CD4-positive, alpha-beta T cell (primary cell): ENCODE results near the gene SLC9A4. TPM values are rescaled to one million over a fixed set of nuclear protein-coding genes. Genes with fewer than 3 reads are reported as not detected.

Source experiments
- ATAC-seq: fragments of 200-7000 bp; cut with Tn5 transposase; one replicate; pipeline ENCODE4 v1.10.0; 2022; ENCODE audit warnings: mild to moderate bottlenecking; ENCODE audit not compliant: poor library complexity
- CTCF ChIA-PET: fragments of 350-600 bp; sonication (Branson Sonifier 250); formaldehyde crosslinking; loops from one replicate; lab custom pipeline; 2021; ENCODE audit warnings: antibody characterized with exemption, inconsistent platforms; lab: Charles Lee
- POLR2A ChIA-PET: fragments of 350-600 bp; sonication (Branson Sonifier 250); formaldehyde crosslinking; loops from one replicate; lab custom pipeline; 2021; ENCODE audit warnings: antibody characterized with exemption, inconsistent platforms; lab: Charles Lee
- DNase-seq, 14 experiments: peaks; one replicate each; pipeline ENCODE4 v3.0.0-alpha.2; 2013 to 2020; ENCODE audit warnings: mixed read lengths in 2 of 14
- H3K27ac ChIP-seq, 2 donors: one replicate each; pipeline versions ENCODE4 v1.5.1 to v1.7.0; 2013; ENCODE audit warnings: low read length in 2 of 2, low read depth in 1 of 2, mild to moderate bottlenecking in 1 of 2
- H3K27me3 ChIP-seq, 2 experiments: 1 replicate in 1 of 2; 2 replicates in 1 of 2; pipeline versions ENCODE4 v1.6.1 to v1.7.0; 2013; ENCODE audit warnings: low read length in 2 of 2, control low read depth in 1 of 2, mild to moderate bottlenecking in 1 of 2, moderate library complexity in 1 of 2; ENCODE audit not compliant: insufficient read depth in 2 of 2, control insufficient read depth in 1 of 2
- H3K36me3 ChIP-seq: one replicate; pipeline ENCODE4 v1.6.1; 2013; ENCODE audit warnings: low read length, control low read depth; ENCODE audit not compliant: insufficient read depth
- H3K4me1 ChIP-seq: one replicate; pipeline ENCODE4 v1.6.1; 2013; ENCODE audit warnings: low read length, control low read depth; ENCODE audit not compliant: insufficient read depth
- H3K4me3 ChIP-seq: one replicate; pipeline ENCODE4 v1.5.1; 2013; ENCODE audit warnings: mild to moderate bottlenecking, low read length, moderate library complexity
- H3K9me3 ChIP-seq, 2 experiments: 1 replicate in 1 of 2; 2 replicates in 1 of 2; pipeline versions ENCODE4 v1.6.1 to v1.7.0; 2013; ENCODE audit warnings: low read length in 2 of 2, mild to moderate bottlenecking in 2 of 2, control low read depth in 1 of 2, moderate library complexity in 1 of 2; ENCODE audit not compliant: control insufficient read depth in 1 of 2, insufficient read depth in 1 of 2
- H3K27ac Mint-ChIP-seq: one replicate; pipeline ENCODE4 v1.8.0; 2020; ENCODE audit warnings: mixed read lengths
- H3K27me3 Mint-ChIP-seq: one replicate; pipeline ENCODE4 v1.8.0; 2021; ENCODE audit warnings: mixed read lengths
- H3K36me3 Mint-ChIP-seq: one replicate; pipeline ENCODE4 v1.8.0; 2021; ENCODE audit warnings: low read depth, mixed read lengths
- H3K4me1 Mint-ChIP-seq: one replicate; pipeline ENCODE4 v1.8.0; 2021; ENCODE audit warnings: low read depth, mixed read lengths
- H3K4me3 Mint-ChIP-seq: one replicate; pipeline ENCODE4 v1.8.0; 2020; ENCODE audit warnings: mild to moderate bottlenecking, mixed read lengths
- H3K9me3 Mint-ChIP-seq: one replicate; pipeline ENCODE4 v1.8.0; 2020; ENCODE audit warnings: mixed read lengths
- intact Hi-C, 2 experiments: fragments of 100-400 bp; cut with DNase I in 1 of 2; cut with micrococcal nuclease in 1 of 2; formaldehyde crosslinking; loops; one replicate each; pipeline versions ENCODE4 v1.15.1 to v1.9.0; 2023 to 2025; cut with DNase I, micrococcal nuclease
- total RNA-seq, 174 experiments: library from RNA in 2 of 174; stranded (reverse) in 2 of 174; gene quantifications; one replicate each; pipeline ENCODE4 v1.2.3 and lab custom pipeline; 2021 to 2026
- TF ChIP-seq, protein P1 (sequence below): fragments of 200-600 bp; IDR thresholded peaks from one replicate; pipeline ENCODE4 v1.8.0; 2022; ENCODE audit warnings: antibody characterized with exemption, mild to moderate bottlenecking

SLC9A4 gene
- total RNA-seq, 2 experiments from 2014 or later = not detected

DNA sequence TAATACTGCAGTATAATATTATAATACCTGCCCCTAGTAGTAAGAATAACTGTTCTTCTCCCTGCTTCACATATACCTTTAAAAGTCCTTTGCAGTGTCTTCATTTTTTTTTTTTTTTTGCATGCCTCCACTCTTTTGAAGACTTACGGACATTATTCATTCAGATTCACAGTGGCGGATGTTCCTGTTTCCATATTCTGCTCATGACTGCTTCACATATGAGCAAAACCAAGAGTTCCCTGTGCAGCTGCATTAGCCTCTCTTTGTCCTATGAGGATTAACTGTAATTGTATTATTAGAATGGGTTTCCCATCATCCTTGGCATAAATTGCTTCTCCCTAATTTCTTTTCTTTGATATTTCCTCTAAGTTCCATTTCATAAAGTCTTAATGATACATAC is 37.3 kb upstream of the SLC9A4 start:
- H3K27ac ChIP-seq = no peak overlapping the region

DNA sequence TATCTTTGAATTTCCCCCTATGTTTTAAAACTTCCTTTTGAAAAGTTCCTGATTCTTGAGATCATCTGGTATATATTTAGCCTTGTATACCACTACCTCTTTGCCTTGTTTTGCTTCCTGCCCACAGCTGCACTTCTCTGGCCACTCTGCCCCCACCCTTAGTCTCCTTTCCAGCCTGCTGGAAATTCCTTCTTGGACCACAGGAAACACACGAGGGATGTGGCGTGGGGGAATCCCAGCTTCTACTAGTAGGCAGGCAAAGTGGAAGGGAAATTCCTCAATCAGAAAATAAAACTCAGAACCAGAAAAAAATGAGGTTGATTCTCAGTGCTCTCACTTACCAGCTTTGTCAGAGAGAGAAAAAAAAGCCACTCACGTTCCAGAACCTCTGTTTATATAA is 36.7 kb upstream of the SLC9A4 start:
- H3K9me3 Mint-ChIP-seq = no peaks in the 10 kb centered on the region
- Histone ChIP-seq H3K4me1 (peaks cover 11% of the 10 kb centered on the region), H3K27me3 (no peaks in the 10 kb centered on the region), H3K4me3 (no peak overlapping the region), H3K27ac (no peak overlapping the region), H3K9me3 (no peaks in the 10 kb centered on the region), H3K36me3 (no peaks in the 10 kb centered on the region)
- H3K36me3 Mint-ChIP-seq = no peaks in the 10 kb centered on the region
- no peaks in the 10 kb centered on the region for H3K27me3 Mint-ChIP-seq
- TF ChIP-seq, protein P1, sequence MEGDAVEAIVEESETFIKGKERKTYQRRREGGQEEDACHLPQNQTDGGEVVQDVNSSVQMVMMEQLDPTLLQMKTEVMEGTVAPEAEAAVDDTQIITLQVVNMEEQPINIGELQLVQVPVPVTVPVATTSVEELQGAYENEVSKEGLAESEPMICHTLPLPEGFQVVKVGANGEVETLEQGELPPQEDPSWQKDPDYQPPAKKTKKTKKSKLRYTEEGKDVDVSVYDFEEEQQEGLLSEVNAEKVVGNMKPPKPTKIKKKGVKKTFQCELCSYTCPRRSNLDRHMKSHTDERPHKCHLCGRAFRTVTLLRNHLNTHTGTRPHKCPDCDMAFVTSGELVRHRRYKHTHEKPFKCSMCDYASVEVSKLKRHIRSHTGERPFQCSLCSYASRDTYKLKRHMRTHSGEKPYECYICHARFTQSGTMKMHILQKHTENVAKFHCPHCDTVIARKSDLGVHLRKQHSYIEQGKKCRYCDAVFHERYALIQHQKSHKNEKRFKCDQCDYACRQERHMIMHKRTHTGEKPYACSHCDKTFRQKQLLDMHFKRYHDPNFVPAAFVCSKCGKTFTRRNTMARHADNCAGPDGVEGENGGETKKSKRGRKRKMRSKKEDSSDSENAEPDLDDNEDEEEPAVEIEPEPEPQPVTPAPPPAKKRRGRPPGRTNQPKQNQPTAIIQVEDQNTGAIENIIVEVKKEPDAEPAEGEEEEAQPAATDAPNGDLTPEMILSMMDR = no peak
- ChIA-PET CTCF (interaction anchor here (1.1 kb wide), 1 partner anchor 10 kb away, joined by 3 read pairs; no protein-coding TSS in a partner anchor), POLR2A (no interaction called here)
- peaks cover 15% of the 10 kb centered on the region for H3K4me1 Mint-ChIP-seq
- ATAC-seq (no peak), DNase-seq (peak in 2 of 14 experiments; percentile 54 to 67)
- no peak overlapping the region for H3K4me3 Mint-ChIP-seq
- intact Hi-C loops = no loop called here
- no peak overlapping the region for H3K27ac Mint-ChIP-seq

More for the DNA sequence above, 37.3 kb upstream of the SLC9A4 start:
- intact Hi-C loops = no loop called here
- ATAC-seq (no peak), DNase-seq (no peak)
- ChIA-PET POLR2A (no interaction called here), CTCF (no interaction called here)
- H3K36me3 Mint-ChIP-seq = no peaks in the 10 kb centered on the region
- H3K4me3 Mint-ChIP-seq = no peak overlapping the region
- peaks cover 11% of the 10 kb centered on the region for H3K4me1 ChIP-seq
- no peaks in the 10 kb centered on the region for H3K27me3 Mint-ChIP-seq
- H3K27me3 ChIP-seq = no peaks in the 10 kb centered on the region
- H3K36me3 ChIP-seq = no peaks in the 10 kb centered on the region
- peaks cover 17% of the 10 kb centered on the region for H3K4me1 Mint-ChIP-seq
- TF ChIP-seq, protein P1 = no peak
- no peaks in the 10 kb centered on the region for H3K9me3 ChIP-seq
- no peak overlapping the region for H3K27ac Mint-ChIP-seq
- H3K9me3 Mint-ChIP-seq = no peaks in the 10 kb centered on the region
- H3K4me3 ChIP-seq = no peak overlapping the region

DNA sequence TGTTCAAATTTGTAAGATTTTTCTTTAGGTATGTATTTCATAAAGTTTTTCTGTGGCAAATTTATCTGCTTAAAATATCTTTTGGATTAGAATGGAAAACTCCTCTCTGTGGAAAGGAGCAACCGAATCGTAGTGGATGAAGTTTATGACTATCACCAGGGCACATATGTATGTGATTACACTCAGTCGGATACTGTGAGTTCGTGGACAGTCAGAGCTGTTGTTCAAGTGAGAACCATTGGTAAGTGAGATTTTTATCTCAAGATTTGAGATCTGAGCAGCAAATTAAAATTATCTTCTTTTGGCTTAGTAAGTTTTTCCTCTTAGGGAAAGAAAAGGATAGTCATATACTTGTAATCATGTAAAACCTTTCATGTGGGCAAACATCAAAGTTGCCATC is 35.9 kb upstream of the SLC9A4 start:
- intact Hi-C loops = no loop called here
- TF ChIP-seq, protein P1 = no peak
- Mint-ChIP-seq H3K27me3 (no peaks in the 10 kb centered on the region), H3K36me3 (no peaks in the 10 kb centered on the region), H3K9me3 (no peaks in the 10 kb centered on the region), H3K4me3 (no peak overlapping the region), H3K4me1 (peaks cover 13% of the 10 kb centered on the region), H3K27ac (no peak overlapping the region)
- ChIA-PET POLR2A (no interaction called here), CTCF (interaction anchor here (1.1 kb wide), 1 partner anchor 9 kb away, joined by 3 read pairs; no protein-coding TSS in a partner anchor)
- H3K27ac ChIP-seq = no peak overlapping the region
- no peaks in the 10 kb centered on the region for H3K27me3 ChIP-seq
- peaks cover 11% of the 10 kb centered on the region for H3K4me1 ChIP-seq
- no peak overlapping the region for H3K4me3 ChIP-seq
- no peak for DNase-seq
- no peak for ATAC-seq
- H3K36me3 ChIP-seq = no peaks in the 10 kb centered on the region
- no peaks in the 10 kb centered on the region for H3K9me3 ChIP-seq
